AG04449 (cell line): Measurements from ENCODE around the gene EFCAB12.

Source experiments
- CTCF ChIA-PET: fragments of 350-600 bp; formaldehyde crosslinking; extraction: SDS; loops from one replicate; lab custom pipeline; 2021; ENCODE audit warnings: antibody characterized with exemption; lab: Yijun Ruan, JAX
- POLR2A ChIA-PET: fragments of 400-600, 350-600 bp; formaldehyde crosslinking; extraction: SDS; loops from one replicate; lab custom pipeline; 2020; ENCODE audit warnings: antibody characterized with exemption, inconsistent platforms; lab: Yijun Ruan, JAX
- DNase-seq: peaks from one replicate; pipeline ENCODE4 v3.0.0-alpha.2; 2010; ENCODE audit warnings: low read depth, low spot score
- H3K4me3 ChIP-seq: 2 replicates; pipeline ENCODE4 v1.5.1; 2011; ENCODE audit warnings: low read depth, mild to moderate bottlenecking, control low read depth, low read length
- CTCF ChIP-seq: IDR thresholded peaks from one replicate; pipeline ENCODE4 v1.5.1; 2011; ENCODE audit warnings: mild to moderate bottlenecking, moderate library complexity, low read length, control low read depth, inconsistent platforms; ENCODE audit not compliant: insufficient read depth; ENCODE audit errors: missing control alignments

The EFCAB12 gene

GRCh38 chr3:129422897-129423296, 5.5 kb downstream of the EFCAB12 start:
- H3K4me3 ChIP-seq, result no peak overlapping the region
- no peak for TF ChIP-seq CTCF
- CTCF ChIA-PET, result interaction anchor here (0.6 to 1.4 kb wide), 3 partner anchors 10 to 453 kb away, joined by 3 read pairs; no protein-coding TSS in a partner anchor
- DNase-seq, result no peak
- POLR2A ChIA-PET, result no interaction called here

GRCh38 chr3:129421988-129422745, 6.3 kb downstream of the EFCAB12 start:
- ChIA-PET CTCF (interaction anchor here (0.6 to 1.2 kb wide), 2 partner anchors 39 to 453 kb away, joined by 3 read pairs; no protein-coding TSS in a partner anchor), POLR2A (no interaction called here)
- no peak overlapping the region for H3K4me3 ChIP-seq
- DNase-seq, result no peak
- peak; percentile 3 for TF ChIP-seq CTCF

- no peak overlapping the region for H3K4me3 ChIP-seq
- no peak for TF ChIP-seq CTCF
- no peak for DNase-seq
- CTCF ChIA-PET, result no interaction called here
- POLR2A ChIA-PET, result no interaction called here
Measured at GRCh38 chr3:129421236-129421883, 7.1 kb downstream of the EFCAB12 start.

- CTCF ChIA-PET, result interaction anchor here (2.1 kb wide), 1 partner anchor 20 kb away, joined by 6 read pairs; no protein-coding TSS in a partner anchor
- H3K4me3 ChIP-seq, result no peak overlapping the region
- TF ChIP-seq CTCF, result no peak
- no peak for DNase-seq
- POLR2A ChIA-PET, result no interaction called here
Measured at GRCh38 chr3:129419476-129419875, 9.0 kb downstream of the EFCAB12 start.

- H3K4me3 ChIP-seq, result no peak overlapping the region
- TF ChIP-seq CTCF, result no peak
- DNase-seq, result no peak
- ChIA-PET CTCF (interaction anchor here (0.6 to 2.1 kb wide), 3 partner anchors 13 to 19 kb away, joined by 3 to 6 read pairs (median 3); no protein-coding TSS in a partner anchor), POLR2A (no interaction called here)
Measured at GRCh38 chr3:129418041-129418973, 10.1 kb downstream of the EFCAB12 start.
